Measurements from ENCODE around the gene TMEM18. TPM values are rescaled to one million over a fixed set of nuclear protein-coding genes. Genes with fewer than 3 reads are reported as not detected.

The TMEM18 gene
- polyA plus RNA-seq, 1 donor from 2014 or later, result 58.6 TPM

- H3K27ac ChIP-seq (ENCODE audit: low read length), result no peak overlapping the region
- no peaks in the 10 kb centered on the region for H3K9me2 ChIP-seq (ENCODE audit: insufficient read depth, low read length)
- H3K27me3 ChIP-seq (ENCODE audit: insufficient read depth, low read depth, low read length), result no peaks in the 10 kb centered on the region
- H3K79me2 ChIP-seq (replicated peaks; ENCODE audit: insufficient read depth, low read length), result no peaks in the 10 kb centered on the region
- no peak overlapping the region for H3K9ac ChIP-seq (ENCODE audit: low read length)
- H3K4me2 ChIP-seq (ENCODE audit: low read length), result no peak overlapping the region
- no peak for TF ChIP-seq SMC3 (conservative IDR thresholded peaks at IDR 0.05; ENCODE audit: poor library complexity)
- TF ChIP-seq REST (IDR thresholded peaks at IDR 0.05; ENCODE audit: borderline replicate concordance), result no peak
- TF ChIP-seq, protein P1, sequence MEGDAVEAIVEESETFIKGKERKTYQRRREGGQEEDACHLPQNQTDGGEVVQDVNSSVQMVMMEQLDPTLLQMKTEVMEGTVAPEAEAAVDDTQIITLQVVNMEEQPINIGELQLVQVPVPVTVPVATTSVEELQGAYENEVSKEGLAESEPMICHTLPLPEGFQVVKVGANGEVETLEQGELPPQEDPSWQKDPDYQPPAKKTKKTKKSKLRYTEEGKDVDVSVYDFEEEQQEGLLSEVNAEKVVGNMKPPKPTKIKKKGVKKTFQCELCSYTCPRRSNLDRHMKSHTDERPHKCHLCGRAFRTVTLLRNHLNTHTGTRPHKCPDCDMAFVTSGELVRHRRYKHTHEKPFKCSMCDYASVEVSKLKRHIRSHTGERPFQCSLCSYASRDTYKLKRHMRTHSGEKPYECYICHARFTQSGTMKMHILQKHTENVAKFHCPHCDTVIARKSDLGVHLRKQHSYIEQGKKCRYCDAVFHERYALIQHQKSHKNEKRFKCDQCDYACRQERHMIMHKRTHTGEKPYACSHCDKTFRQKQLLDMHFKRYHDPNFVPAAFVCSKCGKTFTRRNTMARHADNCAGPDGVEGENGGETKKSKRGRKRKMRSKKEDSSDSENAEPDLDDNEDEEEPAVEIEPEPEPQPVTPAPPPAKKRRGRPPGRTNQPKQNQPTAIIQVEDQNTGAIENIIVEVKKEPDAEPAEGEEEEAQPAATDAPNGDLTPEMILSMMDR (IDR thresholded peaks at IDR 0.05; ENCODE audit: poor library complexity, severe bottlenecking), result no peak
- TF ChIP-seq TAF1 (IDR thresholded peaks at IDR 0.05; ENCODE audit: low read depth), result no peak
- no peak for TF ChIP-seq POLR2AphosphoS5 (IDR thresholded peaks at IDR 0.05)
- TF ChIP-seq EP300 (conservative IDR thresholded peaks at IDR 0.05; ENCODE audit: poor library complexity, severe bottlenecking), result no peak
- no peak for TF ChIP-seq MXI1 (conservative IDR thresholded peaks at IDR 0.05; ENCODE audit: poor library complexity, severe bottlenecking)
- TF ChIP-seq RAD21 (conservative IDR thresholded peaks at IDR 0.05), result no peak
- TF ChIP-seq EZH2 (IDR thresholded peaks at IDR 0.05; ENCODE audit: borderline replicate concordance, insufficient read depth, low read length, poor library complexity, severe bottlenecking), result no peak
- no peaks in the 10 kb centered on the region for H3K36me3 ChIP-seq (ENCODE audit: insufficient read depth, low read length)
- no peak overlapping the region for H2AFZ ChIP-seq (ENCODE audit: low read depth, low read length)
- H3K4me3 ChIP-seq (ENCODE audit: low read length), result no peak overlapping the region
- H4K20me1 ChIP-seq (ENCODE audit: insufficient read depth), result no peaks in the 10 kb centered on the region
- no peaks in the 10 kb centered on the region for H3K9me3 ChIP-seq (ENCODE audit: low read length)
- H3F3A ChIP-seq (ENCODE audit: insufficient read depth, low read length, poor library complexity, severe bottlenecking), result no peaks in the 10 kb centered on the region
These were observed 59.2 kb downstream of the TMEM18 start for GRCh38 chr2:618005-618404.

Measured in neural cell (in vitro differentiated cells).